H1 (cell line): ENCODE results near the gene ATP6V1E1. TPM values are rescaled to one million over a fixed set of nuclear protein-coding genes. Genes with fewer than 3 reads are reported as not detected.

ENCODE experiments used
- CTCF ChIA-PET: fragments of 300-600 bp; sonication (Branson Sonifier 250); formaldehyde crosslinking; loops from one replicate; lab custom pipeline; 2021; ENCODE audit not compliant: partially characterized antibody; lab: Charles Lee
- POLR2A ChIA-PET: fragments of 300-600 bp; sonication (Branson Sonifier 250); formaldehyde crosslinking; loops from one replicate; lab custom pipeline; 2021; ENCODE audit warnings: inconsistent platforms; ENCODE audit not compliant: partially characterized antibody; lab: Charles Lee
- DNase-seq, 2 experiments: peaks; one replicate each; pipeline versions ENCODE4 v3.0.0 to v3.0.0-alpha.2; 2010 to 2022; ENCODE audit warnings: low spot score in 2 of 2, low read depth in 1 of 2, mixed read lengths in 1 of 2
- FAIRE-seq: peaks from 2 replicates; lab custom pipeline; 2011; peaks lifted over from hg19 to GRCh38; lab: Jason Lieb, UNC
- H2AFZ ChIP-seq: 2 replicates; pipeline ENCODE4 v1.8.1; 2012; ENCODE audit warnings: low read length, inconsistent platforms
- H2AK5ac ChIP-seq: 2 replicates; pipeline ENCODE4 v1.6.1; 2013; ENCODE audit warnings: low read depth, low read length
- H2BK120ac ChIP-seq: replicated peaks from 2 replicates; pipeline ENCODE3; 2013; ENCODE audit warnings: low read depth, low read length, inconsistent platforms
- H2BK12ac ChIP-seq: 2 replicates; pipeline ENCODE4 v1.6.1; 2013; ENCODE audit warnings: low read depth, low read length
- H2BK15ac ChIP-seq: 2 replicates; pipeline ENCODE4 v1.6.1; 2013; ENCODE audit warnings: low read length
- H2BK20ac ChIP-seq: 2 replicates; pipeline ENCODE4 v1.6.1; 2013; ENCODE audit warnings: low read length
- H2BK5ac ChIP-seq: 2 replicates; pipeline ENCODE4 v1.6.1; 2013; ENCODE audit warnings: low read depth, low read length
- H3K14ac ChIP-seq: 2 replicates; pipeline ENCODE4 v1.6.1; 2013; ENCODE audit warnings: inconsistent platforms; ENCODE audit not compliant: insufficient read length
- H3K18ac ChIP-seq: 2 replicates; pipeline ENCODE4 v1.6.1; 2013; ENCODE audit warnings: low read length; ENCODE audit errors: extremely low read depth
- H3K23ac ChIP-seq: 2 replicates; pipeline ENCODE4 v1.6.1; 2013; ENCODE audit warnings: inconsistent platforms; ENCODE audit not compliant: insufficient read length
- H3K23me2 ChIP-seq: 2 replicates; pipeline ENCODE4 v1.6.1; 2013; ENCODE audit warnings: low read depth, low read length
- H3K27ac ChIP-seq: 2 replicates; pipeline ENCODE4 v1.6.1; 2011; ENCODE audit warnings: low read depth, low read length, inconsistent platforms
- H3K27me3 ChIP-seq, 4 experiments: replicated peaks in 1 of 4; 1 replicate in 1 of 4; 2 replicates in 3 of 4; pipeline versions ENCODE4 v1.6.1 to v1.8.1; 2011 to 2013; ENCODE audit warnings: low read length in 3 of 4, mild to moderate bottlenecking in 3 of 4, inconsistent platforms in 2 of 4, mixed read lengths in 2 of 4, moderate library complexity in 1 of 4; ENCODE audit not compliant: control insufficient read depth in 3 of 4, insufficient read depth in 3 of 4; ENCODE audit errors: extremely low read depth in 1 of 4
- H3K36me3 ChIP-seq, 4 experiments: 2 replicates each; pipeline versions ENCODE4 v1.6.1 to v1.8.1; 2011 to 2013; ENCODE audit warnings: mild to moderate bottlenecking in 4 of 4, low read length in 3 of 4, moderate library complexity in 2 of 4, control low read depth in 1 of 4, inconsistent platforms in 1 of 4; ENCODE audit not compliant: insufficient read depth in 4 of 4, control insufficient read depth in 2 of 4
- H3K4ac ChIP-seq: replicated peaks from 2 replicates; pipeline ENCODE3; 2013; ENCODE audit warnings: low read length, low read depth, mixed read lengths, inconsistent platforms; ENCODE audit not compliant: insufficient read length
- H3K4me1 ChIP-seq, 4 experiments: replicated peaks in 1 of 4; 1 replicate in 1 of 4; 2 replicates in 3 of 4; pipeline versions ENCODE4 v1.6.1 to v1.8.1; 2011 to 2013; ENCODE audit warnings: low read length in 3 of 4, inconsistent platforms in 2 of 4, mixed read lengths in 1 of 4; ENCODE audit not compliant: insufficient read depth in 4 of 4, control insufficient read depth in 3 of 4
- H3K4me2 ChIP-seq, 2 experiments: 2 replicates each; pipeline versions ENCODE4 v1.6.1 to v1.8.1; 2011 to 2013; ENCODE audit warnings: low read depth in 2 of 2, low read length in 2 of 2, control low read depth in 1 of 2, inconsistent platforms in 1 of 2, mild to moderate bottlenecking in 1 of 2; ENCODE audit not compliant: insufficient read depth in 1 of 2
- H3K4me3 ChIP-seq, 4 experiments: fragments of 200-600, 300-600 bp in 1 of 4; sonication (generic), shearing (Covaris generic), sonication (Bioruptor Twin) in 1 of 4; 2 replicates each; pipeline versions ENCODE4 v1.5.1 to v1.8.1; 2011 to 2016; ENCODE audit warnings: low read length in 4 of 4, low read depth in 3 of 4, control low read depth in 2 of 4, inconsistent platforms in 2 of 4, mild to moderate bottlenecking in 2 of 4, mixed read lengths in 1 of 4, moderate library complexity in 1 of 4; ENCODE audit not compliant: insufficient read depth in 2 of 4; ENCODE audit errors: extremely low read depth in 1 of 4
- H3K56ac ChIP-seq: replicated peaks from 2 replicates; pipeline ENCODE3; 2013; ENCODE audit warnings: low read depth, mild to moderate bottlenecking, mixed read lengths, low read length, inconsistent platforms; ENCODE audit not compliant: insufficient read length
- H3K79me1 ChIP-seq: 2 replicates; pipeline ENCODE4 v1.6.1; 2013; ENCODE audit warnings: low read depth, low read length, control low read depth
- H3K79me2 ChIP-seq, 2 experiments: 2 replicates each; pipeline versions ENCODE4 v1.6.1 to v1.8.1; 2012 to 2013; ENCODE audit warnings: low read length in 2 of 2, mild to moderate bottlenecking in 2 of 2, inconsistent platforms in 1 of 2; ENCODE audit not compliant: insufficient read depth in 2 of 2, control insufficient read depth in 1 of 2
- H3K9ac ChIP-seq, 4 experiments: replicated peaks in 1 of 4; 1 replicate in 1 of 4; 2 replicates in 3 of 4; pipeline versions ENCODE4 v1.6.1 to v1.8.1; 2011 to 2013; ENCODE audit warnings: low read depth in 3 of 4, low read length in 3 of 4, control low read depth in 2 of 4, mild to moderate bottlenecking in 2 of 4, moderate library complexity in 2 of 4, inconsistent platforms in 1 of 4; ENCODE audit errors: extremely low read depth in 1 of 4
- H3K9me3 ChIP-seq, 2 experiments: 2 replicates each; pipeline versions ENCODE4 v1.6.1 to v1.8.1; 2012 to 2013; ENCODE audit warnings: mild to moderate bottlenecking in 2 of 2, moderate library complexity in 2 of 2, control low read depth in 1 of 2, inconsistent platforms in 1 of 2, low read depth in 1 of 2, low read length in 1 of 2, mixed read lengths in 1 of 2; ENCODE audit not compliant: insufficient read depth in 2 of 2
- H4K20me1 ChIP-seq, 2 experiments: replicated peaks in 1 of 2; 2 replicates each; pipeline versions ENCODE3 to v1.8.1; 2011 to 2013; ENCODE audit warnings: inconsistent platforms in 2 of 2, low read length in 2 of 2, mild to moderate bottlenecking in 1 of 2; ENCODE audit not compliant: insufficient read depth in 2 of 2, control insufficient read depth in 1 of 2
- H4K5ac ChIP-seq: 2 replicates; pipeline ENCODE4 v1.6.1; 2013; ENCODE audit warnings: low read length, low read depth, mixed read lengths, inconsistent platforms; ENCODE audit not compliant: insufficient read length
- H4K8ac ChIP-seq: 2 replicates; pipeline ENCODE4 v1.8.0; 2013; ENCODE audit warnings: mild to moderate bottlenecking, moderate library complexity, low read length, inconsistent platforms; ENCODE audit not compliant: insufficient read depth; ENCODE audit errors: extremely low read depth
- H4K91ac ChIP-seq: replicated peaks from 2 replicates; pipeline ENCODE3; 2013; ENCODE audit warnings: low read length, mixed read lengths, inconsistent platforms; ENCODE audit not compliant: insufficient read length
- ATF2 ChIP-seq: IDR thresholded peaks from 2 replicates; pipeline ENCODE4 v1.6.1; 2012; ENCODE audit warnings: low read length, inconsistent platforms
- BCL11A ChIP-seq, 2 experiments: IDR thresholded peaks; one replicate each; pipeline ENCODE4 v1.6.1; 2011; ENCODE audit warnings: low read depth in 2 of 2, low read length in 2 of 2, mild to moderate bottlenecking in 2 of 2
- CHD2 ChIP-seq: IDR thresholded peaks from 2 replicates; pipeline ENCODE4 v1.6.1; 2012; ENCODE audit warnings: low read length, improper control_type of control experiment
- CREB1 ChIP-seq: IDR thresholded peaks from 2 replicates; pipeline ENCODE4 v1.6.1; 2012; ENCODE audit warnings: inconsistent platforms
- EZH2 ChIP-seq: fragments of 200-600 bp; sonication (generic); IDR thresholded peaks from 2 replicates; pipeline ENCODE4 v1.7.1; 2012; ENCODE audit warnings: low read depth, mild to moderate bottlenecking, moderate library complexity, low read length, inconsistent platforms; ENCODE audit not compliant: severe bottlenecking
- POU5F1 ChIP-seq: IDR thresholded peaks from 2 replicates; pipeline ENCODE4 v1.6.1; 2011; ENCODE audit warnings: low read depth, mild to moderate bottlenecking, low read length, moderate library complexity
- SAP30 ChIP-seq: fragments of 300-600 bp; sonication (generic); IDR thresholded peaks from 2 replicates; pipeline ENCODE4 v1.7.1; 2012; ENCODE audit warnings: low read length, moderate library complexity, mild to moderate bottlenecking, inconsistent platforms; ENCODE audit not compliant: insufficient read depth, insufficient replicate concordance
- SRF ChIP-seq: IDR thresholded peaks from 2 replicates; pipeline ENCODE4 v1.6.1; 2011; ENCODE audit warnings: mild to moderate bottlenecking, low read depth, low read length, moderate library complexity
- USF2 ChIP-seq: IDR thresholded peaks from 2 replicates; pipeline ENCODE4 v1.6.1; 2011; ENCODE audit warnings: low read length, improper control_type of control experiment
- YY1 ChIP-seq: IDR thresholded peaks from 2 replicates; pipeline ENCODE4 v1.6.1; 2011; ENCODE audit warnings: low read depth, mild to moderate bottlenecking, low read length
- WGBS, 2 experiments: shearing (Covaris generic) in 1 of 2; methylation state at CpG; one replicate each; pipeline versions ENCODE4 v1.1.6 to v1.1.7; 2013 to 2015; ENCODE audit warnings: low lambda C conversion rate in 2 of 2, mixed read lengths in 2 of 2, inconsistent platforms in 1 of 2, low coverage in 1 of 2, missing lambda C conversion rate in 1 of 2; ENCODE audit not compliant: insufficient replicate concordance in 2 of 2, insufficient coverage in 1 of 2, insufficient read length in 1 of 2; ENCODE audit errors: extremely low coverage in 1 of 2, missing lambda C conversion rate in 1 of 2; 5-methylcytosine and 5-hydroxymethylcytosine counted together
- polyA plus RNA-seq, 7 experiments: library from polyadenylated mRNA; depleted of rRNA in 3 of 7; stranded (reverse) in 5 of 7; unstranded in 2 of 7; fragments of >200 nt in 5 of 7; fragments of 200-250 nt in 2 of 7; gene quantifications; 1 replicate in 5 of 7; 2 replicates in 1 of 7; 4 replicates in 1 of 7; pipeline versions ENCODE4 v1.2.1 to v1.2.3, GENCODE V29; 2011 to 2013; ENCODE audit warnings: missing spikeins in 2 of 7, mixed read lengths in 2 of 7
- total RNA-seq: library from RNA; stranded (reverse); fragmentation: NEBNext Ultra II Directional; extraction: Animal tissue kit (Norgen Biotek cat#: 25700); gene quantifications from 2 replicates; pipeline ENCODE4 v1.2.1, GENCODE V29; 2021

Gene ATP6V1E1
- total and polyA plus RNA-seq, 2 of the 8 experiments (the other 6 are each of a cell fraction or from before 2014, with no cell fraction given) = 80.4 to 88.1 TPM

GRCh38 chr22:17612057-17612456 is 16.5 kb downstream of the ATP6V1E1 start:
- no peak overlapping the region for H2BK15ac ChIP-seq
- no peak overlapping the region for H3K4ac ChIP-seq
- FAIRE-seq (no peak), DNase-seq (no peak)
- peaks cover 13 to 36% (median 30%) of the 10 kb centered on the region in 4 experiments for H3K36me3 ChIP-seq
- no peak overlapping the region for H3K14ac ChIP-seq
- H3K18ac ChIP-seq = no peak overlapping the region
- no peak overlapping the region for H3K4me3 ChIP-seq
- H3K9me3 ChIP-seq = no peaks in the 10 kb centered on the region
- no peak overlapping the region for H2BK12ac ChIP-seq
- H2BK120ac ChIP-seq = no peak overlapping the region
- H3K79me2 ChIP-seq = no peaks in the 10 kb centered on the region
- H3K79me1 ChIP-seq = no peaks in the 10 kb centered on the region
- H4K8ac ChIP-seq = no peak overlapping the region
- peaks cover 1 to 2% of the 10 kb centered on the region in 2 experiments for H4K20me1 ChIP-seq
- H3K27me3 ChIP-seq = no peaks in the 10 kb centered on the region
- no peak overlapping the region for H3K9ac ChIP-seq
- H4K5ac ChIP-seq = no peak overlapping the region
- no peak overlapping the region for H2BK5ac ChIP-seq
- no peak overlapping the region for H4K91ac ChIP-seq
- H3K23me2 ChIP-seq = no peaks in the 10 kb centered on the region
- CTCF ChIA-PET = no interaction called here
- H3K56ac ChIP-seq = no peak overlapping the region
- H2BK20ac ChIP-seq = no peak overlapping the region
- H3K4me1 ChIP-seq = no peaks in the 10 kb centered on the region
- H2AFZ ChIP-seq = no peak overlapping the region
- H3K27ac ChIP-seq = no peak overlapping the region
- no peak overlapping the region for H3K23ac ChIP-seq
- H3K4me2 ChIP-seq = no peak overlapping the region
- POLR2A ChIA-PET = interaction anchor here (1.6 kb wide), 1 partner anchor 13 kb away, joined by 3 read pairs; no protein-coding TSS in a partner anchor
- H2AK5ac ChIP-seq = no peak overlapping the region
- 61% methylated on average over 3 of the region's 3 CpGs; no CpG with 5 or more reads in 1 of the 2 experiments for WGBS, 2 experiments
- no peak for TF ChIP-seq CREB1
- TF ChIP-seq BCL11A (IDR thresholded peaks at IDR 0.05; ENCODE audit: low read depth in 2 of 2, low read length in 2 of 2) = no peak
- TF ChIP-seq USF2 = no peak
- TF ChIP-seq POU5F1 = no peak
- no peak for TF ChIP-seq CHD2
- TF ChIP-seq SAP30 = no peak
- no peak for TF ChIP-seq YY1
- no peak for TF ChIP-seq ATF2
- no peak for TF ChIP-seq EZH2
- TF ChIP-seq SRF = no peak
